ENCODE results near the gene EPHB6.

- TF ChIP-seq PATZ1 (tag by site-specific recombination; IDR thresholded peaks at IDR 0.05) (no peak), CTCF (tag by site-specific recombination; IDR thresholded peaks at IDR 0.05) (no peak; the same call in 1 of the 2 replicates)
These were observed 43.6 kb upstream of the EPHB6 start for GRCh38 chr7:142811154-142811737.
